Calu3 (cell line): ENCODE measurements around the gene PBX4. TPM values are rescaled to one million over a fixed set of nuclear protein-coding genes. Genes with fewer than 3 reads are reported as not detected.

ENCODE experiments used
- BruUV-seq: library from RNA; stranded (reverse); fragments of 400-500 nt; replicated peaks from 2 replicates; lab custom pipeline; 2021; lab: Mats Ljungman, UMichigan
- CTCF ChIA-PET: fragments of 300-600 bp; sonication (Branson Sonifier 250); formaldehyde crosslinking; loops from one replicate; lab custom pipeline; 2022; ENCODE audit warnings: antibody characterized with exemption; lab: Charles Lee
- DNase-seq: peaks from one replicate; pipeline ENCODE4 v3.0.0; 2022
- H3K27ac Mint-ChIP-seq: one replicate; pipeline ENCODE4 v1.8.0; 2022; ENCODE audit warnings: mixed read lengths; ENCODE audit not compliant: unreplicated experiment
- H3K27me3 Mint-ChIP-seq: one replicate; pipeline ENCODE4 v1.8.0; 2022; ENCODE audit warnings: mixed read lengths; ENCODE audit not compliant: unreplicated experiment
- H3K36me3 Mint-ChIP-seq: one replicate; pipeline ENCODE4 v1.8.0; 2022; ENCODE audit warnings: mild to moderate bottlenecking, moderate library complexity, mixed read lengths; ENCODE audit not compliant: insufficient read depth, unreplicated experiment
- H3K4me1 Mint-ChIP-seq: one replicate; pipeline ENCODE4 v1.8.0; 2022; ENCODE audit warnings: mild to moderate bottlenecking, low read depth, mixed read lengths; ENCODE audit not compliant: unreplicated experiment
- H3K4me3 Mint-ChIP-seq: one replicate; pipeline ENCODE4 v1.8.0; 2022; ENCODE audit warnings: mild to moderate bottlenecking, low read depth, moderate library complexity, mixed read lengths; ENCODE audit not compliant: unreplicated experiment
- H3K9me3 Mint-ChIP-seq: one replicate; pipeline ENCODE4 v1.8.0; 2022; ENCODE audit warnings: low read depth, mixed read lengths; ENCODE audit not compliant: unreplicated experiment
- CTCF ChIP-seq: fragments of 200-600 bp; IDR thresholded peaks from one replicate; pipeline ENCODE4 v1.8.0; 2022; ENCODE audit warnings: antibody characterized with exemption; ENCODE audit not compliant: unreplicated experiment
- intact Hi-C: fragments of 100-400 bp; cut with micrococcal nuclease; formaldehyde crosslinking; loops from one replicate; pipeline ENCODE4 v1.10.0; 2022; ENCODE audit not compliant: unreplicated experiment
- total RNA-seq: library from RNA; stranded (reverse); gene quantifications from 2 replicates; pipeline ENCODE4 v1.2.3, GENCODE V29; 2022

PBX4 gene
- total RNA-seq, 1 experiment from 2014 or later: 6.0 TPM

- no peak overlapping the region for H3K27ac Mint-ChIP-seq
- DNase-seq: no peak
- TF ChIP-seq CTCF: no peak
- H3K9me3 Mint-ChIP-seq: no peaks in the 10 kb centered on the region
- BruUV-seq: no TSS peak
- H3K4me3 Mint-ChIP-seq: no peak overlapping the region
- peaks cover 14% of the 10 kb centered on the region for H3K27me3 Mint-ChIP-seq
- H3K36me3 Mint-ChIP-seq: peaks cover 4% of the 10 kb centered on the region
- intact Hi-C loops: loop anchor here (10.0 kb wide), 1 partner anchor 53 kb away; no protein-coding TSS in a partner anchor
- CTCF ChIA-PET: no interaction called here
- H3K4me1 Mint-ChIP-seq: no peaks in the 10 kb centered on the region
Observed at GRCh38 chr19:19551853-19552192, 66.7 kb downstream of the PBX4 start.

GRCh38 chr19:19550972-19551852 lies 67.3 kb downstream of the PBX4 start:
- Mint-ChIP-seq H3K9me3 (no peaks in the 10 kb centered on the region), H3K27me3 (peaks cover 14% of the 10 kb centered on the region), H3K27ac (no peak overlapping the region), H3K36me3 (peaks cover 4% of the 10 kb centered on the region), H3K4me3 (no peak overlapping the region), H3K4me1 (no peaks in the 10 kb centered on the region)
- no peak for DNase-seq
- intact Hi-C loops: loop anchor here (10.0 kb wide), 1 partner anchor 54 kb away; no protein-coding TSS in a partner anchor
- BruUV-seq: no TSS peak
- no peak for TF ChIP-seq CTCF
- CTCF ChIA-PET: no interaction called here

GRCh38 chr19:19550485-19550929 lies 68.0 kb downstream of the PBX4 start:
- H3K9me3 Mint-ChIP-seq: no peaks in the 10 kb centered on the region
- CTCF ChIA-PET: no interaction called here
- DNase-seq: no peak
- no peak overlapping the region for H3K27ac Mint-ChIP-seq
- no peak overlapping the region for H3K4me3 Mint-ChIP-seq
- H3K27me3 Mint-ChIP-seq: peaks cover 14% of the 10 kb centered on the region
- no TSS peak for BruUV-seq
- no peak for TF ChIP-seq CTCF
- H3K36me3 Mint-ChIP-seq: peaks cover 4% of the 10 kb centered on the region
- no peaks in the 10 kb centered on the region for H3K4me1 Mint-ChIP-seq
- intact Hi-C loops: loop anchor here (10.0 kb wide), 1 partner anchor 54 kb away; no protein-coding TSS in a partner anchor

GRCh38 chr19:19549804-19550464 lies 68.6 kb downstream of the PBX4 start:
- H3K4me3 Mint-ChIP-seq: no peak overlapping the region
- no peak overlapping the region for H3K27ac Mint-ChIP-seq
- no peak for TF ChIP-seq CTCF
- H3K4me1 Mint-ChIP-seq: no peaks in the 10 kb centered on the region
- peaks cover 4% of the 10 kb centered on the region for H3K36me3 Mint-ChIP-seq
- BruUV-seq: no TSS peak
- CTCF ChIA-PET: no interaction called here
- H3K27me3 Mint-ChIP-seq: peaks cover 14% of the 10 kb centered on the region
- intact Hi-C loops: loop anchor here (10.0 kb wide), 1 partner anchor 55 kb away; no protein-coding TSS in a partner anchor
- no peak for DNase-seq
- no peaks in the 10 kb centered on the region for H3K9me3 Mint-ChIP-seq
